Activated CD8-positive, alpha-beta memory T cell treated with anti-CD3 and anti-CD28 coated beads for 24 hours (primary cell): ENCODE measurements around the gene AGRN.
A peak's percentile ranks its signal among the peaks of the same experiment; 100 is the strongest.
"Not testable (repeated sequence)": the region's sequence is repeated elsewhere in the genome, so short reads cannot be mapped to it uniquely, and the experiment has no call there.

Experiments
- DNase-seq: peaks from one replicate; pipeline ENCODE4 v3.0.0-alpha.2; 2020

AGRN gene

GRCh38 chr1:982765-983436, 37.0 kb upstream of the AGRN start:
- no peak for DNase-seq

DNA sequence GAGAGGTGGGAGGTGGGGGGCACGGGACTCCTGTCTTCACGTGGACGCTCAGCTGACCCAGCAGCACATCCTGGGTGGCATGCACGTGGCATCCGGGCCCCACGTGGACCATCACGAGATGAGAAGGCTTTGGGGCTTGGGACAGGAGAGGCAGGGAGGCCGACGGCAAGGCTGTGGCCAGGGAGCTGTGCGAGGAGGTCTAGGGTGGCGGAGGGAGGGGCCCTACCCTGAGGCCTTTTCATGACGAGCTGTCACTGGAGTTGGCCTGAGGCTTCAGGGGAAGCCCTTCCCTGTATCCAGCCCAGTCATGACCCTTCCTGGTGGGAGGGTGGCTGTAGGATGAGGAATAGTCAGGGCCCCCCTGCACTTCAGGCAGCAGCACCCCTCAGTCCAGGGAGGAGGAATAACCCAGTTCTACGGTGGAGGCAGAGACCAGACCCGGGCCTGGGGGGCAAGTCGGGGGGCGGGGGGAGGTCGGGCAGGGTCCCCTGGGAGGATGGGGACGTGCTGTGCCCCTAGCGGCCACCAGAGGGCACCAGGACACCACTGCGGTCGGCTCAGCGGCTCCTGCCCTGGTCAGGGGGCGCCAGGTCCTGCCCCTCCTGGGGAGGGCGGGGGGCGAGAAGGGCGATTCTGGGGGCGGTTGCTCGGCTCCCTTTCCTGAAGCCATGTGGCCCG, 36.0 kb upstream of the AGRN start:
- peak; percentile 88 for DNase-seq

- DNase-seq = no peak
Measured at GRCh38 chr1:984476-984814, 35.5 kb upstream of the AGRN start.

GRCh38 chr1:985126-985525, 34.8 kb upstream of the AGRN start:
- DNase-seq = no peak

DNA sequence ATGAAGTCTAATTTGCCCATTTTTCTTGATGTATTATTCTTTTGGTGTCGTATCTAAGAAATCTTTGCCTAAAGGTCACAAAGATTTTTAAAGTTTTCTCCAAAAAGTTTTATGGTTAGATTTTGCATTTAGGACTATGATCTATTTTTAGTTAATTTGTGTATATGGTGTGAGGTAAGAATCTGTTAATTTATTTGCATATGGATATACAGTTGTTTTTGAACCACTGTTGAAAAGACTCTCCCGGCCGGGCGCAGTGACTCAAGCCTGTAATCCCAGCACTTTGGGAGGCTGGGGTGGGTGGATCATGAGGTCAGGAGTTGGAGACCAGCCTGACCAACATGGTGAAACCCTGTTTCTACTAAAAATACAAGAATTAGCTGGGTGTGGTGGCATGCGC, 31.9 kb upstream of the AGRN start:
- not testable (repeated sequence) for DNase-seq

DNA sequence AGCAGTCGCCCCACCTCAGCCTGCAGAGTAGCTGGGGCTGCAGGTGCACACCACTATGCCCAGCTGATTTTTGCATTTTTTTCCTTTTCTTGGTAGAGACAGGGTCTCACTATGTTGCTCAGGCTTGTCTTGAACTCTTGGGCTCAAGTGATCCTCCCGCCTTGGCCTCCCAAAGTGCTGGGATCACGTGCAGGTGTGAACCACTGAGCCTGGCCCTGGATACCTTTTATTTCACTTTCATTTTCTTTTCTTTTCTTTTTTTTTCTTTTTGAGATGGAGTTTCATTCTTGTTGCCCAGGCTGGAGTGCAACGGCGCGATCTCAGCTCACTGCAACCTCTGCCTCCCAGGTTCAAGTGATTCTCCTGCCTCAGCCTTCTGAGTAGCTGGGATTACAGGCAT, 28.6 kb upstream of the AGRN start:
- DNase-seq = not testable (repeated sequence)

DNA sequence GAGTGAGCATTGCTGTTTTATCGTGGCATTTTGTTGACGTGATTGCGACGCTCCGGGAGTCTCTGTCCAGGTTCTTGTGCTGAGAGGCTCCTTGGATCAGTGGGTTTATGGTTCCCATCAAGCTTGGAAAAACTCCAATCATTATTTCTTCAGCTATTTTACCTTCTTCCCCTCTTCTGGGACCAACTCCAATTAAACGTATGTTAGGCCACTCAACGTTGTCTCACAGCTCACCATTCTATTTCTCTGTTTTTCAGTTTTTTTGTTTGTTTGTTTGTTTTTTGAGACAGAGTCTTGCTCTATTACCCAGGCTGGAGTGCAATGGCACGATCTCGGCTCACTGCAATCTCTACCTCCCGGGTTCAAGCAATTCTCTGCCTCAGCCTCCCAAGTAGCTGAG, 28.0 kb upstream of the AGRN start:
- no peak for DNase-seq

- DNase-seq = no peak
Measured at GRCh38 chr1:992362-992761, 27.6 kb upstream of the AGRN start.

DNA sequence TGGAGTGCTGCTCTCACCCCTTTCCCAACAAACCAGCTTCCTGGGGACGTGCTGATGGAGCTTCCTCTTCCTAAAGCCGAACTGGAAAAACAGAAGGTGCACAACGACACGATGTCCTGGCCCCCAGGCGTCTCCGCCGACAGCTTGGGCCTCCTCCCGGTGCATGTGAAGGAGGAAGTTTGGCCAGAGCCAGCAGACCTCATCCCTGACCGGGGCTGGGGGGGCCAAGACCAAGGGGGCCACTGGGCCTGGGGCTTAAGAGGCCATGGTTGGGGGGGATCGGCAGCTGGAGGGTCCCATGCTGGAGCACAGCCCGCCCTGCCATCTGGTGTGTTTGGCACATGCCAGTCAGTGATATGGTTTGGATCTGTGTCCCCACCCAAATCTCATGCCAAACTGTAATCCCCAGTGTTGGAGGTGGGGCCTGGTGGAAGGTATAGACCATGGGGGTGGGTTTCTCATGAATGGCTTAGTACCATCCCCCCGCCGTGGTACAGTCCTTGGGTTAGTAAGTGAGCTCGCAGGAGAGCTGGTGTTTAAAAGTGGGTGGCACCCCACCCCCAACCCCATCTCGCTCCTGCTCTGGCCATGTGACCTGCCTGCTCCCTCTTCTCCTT, 26.4 kb upstream of the AGRN start:
- DNase-seq = no peak

- not testable (repeated sequence) for DNase-seq
Measured at GRCh38 chr1:994546-994945, 25.4 kb upstream of the AGRN start.

GRCh38 chr1:995665-996633, 24.0 kb upstream of the AGRN start:
- peak; percentile 56 for DNase-seq

- peak; percentile 62 for DNase-seq
Measured at GRCh38 chr1:996851-997712, 22.8 kb upstream of the AGRN start.

- no peak for DNase-seq
Measured at GRCh38 chr1:997713-997992, 22.3 kb upstream of the AGRN start.

DNA sequence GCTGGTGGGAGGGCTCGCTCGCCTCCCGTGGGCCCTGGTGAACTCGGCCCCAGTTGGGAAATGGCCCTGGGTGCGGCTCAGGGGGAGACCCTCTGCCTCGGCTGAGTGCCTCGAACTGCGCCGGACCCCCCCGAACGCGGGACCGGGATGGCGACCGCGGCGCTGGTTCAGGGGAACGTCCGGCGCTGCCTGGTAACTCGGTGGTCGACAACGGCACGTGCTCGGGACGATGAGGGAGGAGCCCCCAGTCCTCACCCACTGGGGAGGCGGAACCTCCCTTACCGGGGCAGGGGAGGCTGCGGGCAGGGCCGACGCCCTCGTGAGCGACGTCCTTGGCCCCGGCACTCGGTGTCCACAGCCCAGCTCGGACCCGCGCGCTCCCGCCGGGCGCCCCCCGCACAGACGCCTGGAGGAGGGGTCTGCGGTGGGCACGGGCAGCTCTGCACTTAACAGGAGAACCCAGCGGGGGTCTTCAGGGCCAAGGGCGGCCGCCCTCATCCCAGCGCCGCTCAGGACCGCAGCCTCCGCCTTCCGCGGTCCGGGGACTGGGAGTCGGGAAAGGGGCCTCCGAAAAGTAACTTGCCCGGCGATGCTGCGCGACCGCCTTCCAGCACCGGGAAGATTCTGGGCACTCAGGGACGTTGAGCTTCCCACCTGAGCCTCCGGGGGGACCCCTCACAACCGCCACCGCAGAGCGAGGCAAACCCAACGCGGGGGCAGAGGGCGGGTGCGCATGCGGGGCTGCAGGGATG, 21.8 kb upstream of the AGRN start:
- DNase-seq = peak; percentile 56

DNA sequence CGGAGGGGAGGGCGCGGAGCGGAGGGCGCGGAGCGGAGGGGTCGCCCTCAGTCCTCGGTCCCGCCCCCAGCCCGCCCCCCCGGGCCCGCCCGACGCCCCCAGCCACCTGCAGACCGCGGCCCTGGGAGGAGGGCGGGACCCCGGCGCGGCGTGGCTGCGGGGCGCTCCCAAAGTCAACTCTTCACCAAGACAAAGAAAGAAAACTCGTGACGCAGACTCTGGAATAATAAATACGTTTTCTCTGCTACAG, 21.2 kb upstream of the AGRN start:
- DNase-seq = no peak

- peak; percentile 69 for DNase-seq
Measured at GRCh38 chr1:998995-999724, 20.8 kb upstream of the AGRN start.

GRCh38 chr1:999725-1000356, 20.1 kb upstream of the AGRN start, which contains the start of gene HES4:
Gene HES4, minus strand, starts transcription at chr1:1000097. Its CDS starts 124 bp downstream, at chr1:999973.
- DNase-seq = peak; percentile 81

DNA sequence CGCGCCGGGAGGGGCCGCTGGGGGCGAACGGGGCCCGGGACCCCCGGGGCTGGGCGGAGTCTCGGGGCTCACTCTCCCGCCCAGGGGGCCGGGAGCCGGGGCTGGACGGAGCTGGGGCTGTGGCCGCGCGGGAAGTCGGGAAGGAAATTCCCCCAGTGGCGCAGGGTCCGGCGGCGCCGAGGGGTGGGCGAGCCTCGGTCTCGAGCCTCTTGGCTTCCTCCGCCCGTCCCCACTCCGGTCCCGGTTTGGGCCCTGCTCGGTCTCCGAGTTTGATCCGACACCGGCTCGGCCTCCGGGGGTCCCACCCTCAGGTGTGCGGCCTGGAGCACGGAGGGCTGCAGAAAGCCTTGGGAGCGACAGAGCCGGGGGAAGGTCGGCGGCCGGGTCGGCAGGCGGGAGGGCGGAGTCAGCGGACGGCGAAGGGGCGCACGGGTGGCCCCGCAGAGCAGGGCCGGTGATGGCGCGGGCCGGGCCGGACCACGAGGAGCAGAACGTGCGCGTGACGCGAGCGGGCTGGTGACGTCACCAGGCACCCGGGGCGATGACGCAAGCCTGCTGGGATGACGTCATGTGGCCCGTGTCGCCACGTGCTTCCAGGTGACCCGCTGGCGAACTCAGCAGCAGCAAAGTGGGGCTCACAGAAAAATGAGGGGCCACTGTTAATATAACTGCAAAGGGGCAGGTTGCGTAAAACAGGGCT, 19.4 kb upstream of the AGRN start:
- peak; percentile 85 for DNase-seq

GRCh38 chr1:1001057-1001783, 18.7 kb upstream of the AGRN start:
- no peak for DNase-seq
